CD4-positive, alpha-beta T cell treated with Interleukin-10 for 1 hour (primary cell): ENCODE results near the gene GLRX2.
"Not testable (repeated sequence)": the region's sequence is repeated elsewhere in the genome, so short reads cannot be mapped to it uniquely, and the experiment has no call there.

Experiments used
- DNase-seq: peaks from one replicate; pipeline ENCODE4 v3.0.0-alpha.2; 2020

The GLRX2 gene

GRCh38 chr1:193062698-193063463 lies 42.3 kb downstream of the GLRX2 start:
- no peak for DNase-seq

DNA sequence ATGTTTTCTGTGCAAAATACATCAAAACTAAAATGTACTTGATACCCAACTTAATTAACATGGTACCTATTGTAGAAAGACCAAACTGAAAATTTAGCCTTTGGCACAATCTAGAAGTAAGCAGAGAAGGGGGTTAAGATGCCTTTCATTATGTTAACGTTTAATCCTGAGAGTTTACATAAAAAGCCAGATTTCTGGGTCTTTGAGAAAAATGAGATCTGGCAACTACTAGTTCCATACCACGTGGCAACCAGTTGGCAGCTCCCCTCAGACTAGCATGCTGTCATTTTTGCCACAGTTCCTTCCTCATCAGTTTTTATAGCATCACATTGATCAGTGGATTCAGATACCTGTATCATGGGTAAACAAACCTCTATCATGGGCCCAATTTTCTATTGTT lies 44.3 kb downstream of the GLRX2 start:
- DNase-seq, result peak; percentile 12

DNA sequence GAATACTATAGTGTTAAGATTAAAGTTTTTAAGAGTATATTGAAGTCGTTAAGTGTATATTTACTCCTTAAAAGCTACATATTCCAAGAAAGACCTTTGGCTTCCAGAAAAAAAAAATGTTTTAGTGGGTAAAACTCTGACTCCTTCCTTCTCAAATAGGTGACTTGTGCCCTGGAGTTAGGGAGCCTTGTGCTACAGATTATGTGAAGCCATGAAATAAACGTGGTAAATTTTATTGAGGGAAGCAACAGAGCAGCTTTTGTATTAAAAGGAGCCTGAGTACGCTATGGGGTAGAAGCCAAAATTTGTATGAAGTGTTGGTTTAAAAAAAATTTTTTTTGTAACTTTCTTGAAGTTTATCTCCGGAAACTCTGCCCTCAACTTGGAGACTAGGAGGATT lies 44.8 kb downstream of the GLRX2 start:
- DNase-seq, result no peak

DNA sequence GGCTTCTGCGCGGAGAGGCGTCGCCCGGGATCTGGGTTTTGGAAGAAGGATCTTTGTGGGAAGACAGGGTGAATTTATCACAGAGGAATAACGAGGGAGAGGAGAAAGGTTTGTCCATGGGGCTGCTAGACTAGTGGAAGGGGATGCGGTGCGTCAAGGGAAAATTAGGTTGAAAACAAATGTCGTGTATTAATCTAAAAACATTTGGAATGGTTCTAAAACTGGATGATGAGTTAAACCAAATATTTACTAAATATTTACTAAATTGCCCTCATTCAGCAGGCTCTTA lies 45.2 kb downstream of the GLRX2 start:
- no peak for DNase-seq

- DNase-seq, result peak; percentile 97
Measured at GRCh38 chr1:193059282-193060114, 45.7 kb downstream of the GLRX2 start, which contains the start of the genes RO60 and UCHL5. RO60 (plus strand) TSS chr1:193059612; CDS start chr1:193069055, 9,443 bp downstream. UCHL5 (minus strand) TSS chr1:193059360; CDS start chr1:193059260, 100 bp downstream.

GRCh38 chr1:193058529-193059281 lies 46.5 kb downstream of the GLRX2 start:
- DNase-seq, result peak; percentile 61

GRCh38 chr1:193054169-193054675 lies 51.0 kb downstream of the GLRX2 start:
- DNase-seq, result no peak

- not testable (repeated sequence) for DNase-seq
Measured at GRCh38 chr1:193048913-193049312, 56.3 kb downstream of the GLRX2 start.
